IMR-90 (cell line): ENCODE data around the gene FOSL2. TPM values are rescaled to one million over a fixed set of nuclear protein-coding genes. Genes with fewer than 3 reads are reported as not detected.

Experiments
- ATAC-seq: fragments of 200-7000 bp; cut with Tn5 transposase; 2 replicates; pipeline ENCODE4 v1.9.1; 2020; ENCODE audit warnings: low read depth, mild to moderate bottlenecking, moderate library complexity
- BruUV-seq: library from RNA; stranded (reverse); fragments of 400-500 nt; replicated peaks from 2 replicates; lab custom pipeline; 2021; lab: Mats Ljungman, UMichigan
- CTCF ChIA-PET: fragments of 300-600 bp; formaldehyde crosslinking; extraction: SDS; loops from one replicate; lab custom pipeline; 2021; ENCODE audit warnings: antibody characterized with exemption; lab: Yijun Ruan, JAX
- POLR2A ChIA-PET: fragments of 300-600 bp; sonication (Branson Sonifier 250); formaldehyde crosslinking; loops from one replicate; lab custom pipeline; 2022; ENCODE audit warnings: antibody characterized with exemption; ENCODE audit not compliant: unreplicated experiment; lab: Charles Lee
- DNase-seq: peaks from one replicate; pipeline ENCODE4 v3.0.0; 2013
- H2AFZ ChIP-seq: replicated peaks from 2 replicates; pipeline ENCODE3; 2013; ENCODE audit warnings: low read length, mild to moderate bottlenecking; ENCODE audit not compliant: poor library complexity
- H2AK5ac ChIP-seq: 2 replicates; pipeline ENCODE4 v1.6.1; 2013; ENCODE audit warnings: low read depth, low read length, inconsistent platforms
- H2AK9ac ChIP-seq: replicated peaks from 2 replicates; pipeline ENCODE3; 2013; ENCODE audit warnings: mild to moderate bottlenecking, low read depth, low read length, moderate library complexity; ENCODE audit not compliant: poor library complexity
- H2BK120ac ChIP-seq: 2 replicates; pipeline ENCODE4 v1.6.1; 2013; ENCODE audit warnings: low read depth, low read length, inconsistent platforms
- H2BK15ac ChIP-seq: 3 replicates; pipeline ENCODE4 v1.6.1; 2013; ENCODE audit warnings: low read depth, low read length, inconsistent platforms
- H2BK20ac ChIP-seq: 2 replicates; pipeline ENCODE4 v1.6.1; 2013; ENCODE audit warnings: low read depth, mild to moderate bottlenecking, inconsistent platforms, low read length, moderate library complexity
- H2BK5ac ChIP-seq: 2 replicates; pipeline ENCODE4 v1.6.1; 2013; ENCODE audit warnings: mild to moderate bottlenecking, low read depth, low read length, inconsistent platforms; ENCODE audit not compliant: poor library complexity, severe bottlenecking
- H3K14ac ChIP-seq: replicated peaks from 2 replicates; pipeline ENCODE4 v1.6.1; 2013; ENCODE audit warnings: low read depth, low read length, inconsistent platforms
- H3K18ac ChIP-seq: 2 replicates; pipeline ENCODE4 v1.6.1; 2013; ENCODE audit warnings: low read depth, low read length, control low read depth
- H3K23ac ChIP-seq: 2 replicates; pipeline ENCODE4 v1.6.1; 2013; ENCODE audit warnings: low read depth, low read length, inconsistent platforms
- H3K27ac ChIP-seq: 2 replicates; pipeline ENCODE4 v1.5.1; 2013; ENCODE audit warnings: mild to moderate bottlenecking, control low read depth, low read length; ENCODE audit not compliant: insufficient read depth
- H3K27me3 ChIP-seq: 2 replicates; pipeline ENCODE4 v1.6.1; 2013; ENCODE audit warnings: low read length; ENCODE audit not compliant: control insufficient read depth, insufficient read depth
- H3K36me3 ChIP-seq: 2 replicates; pipeline ENCODE4 v1.6.1; 2013; ENCODE audit warnings: low read length, mixed read lengths; ENCODE audit not compliant: control insufficient read depth, insufficient read depth
- H3K4ac ChIP-seq: 2 replicates; pipeline ENCODE4 v1.6.1; 2013; ENCODE audit warnings: low read depth, low read length, inconsistent platforms
- H3K4me1 ChIP-seq: 2 replicates; pipeline ENCODE4 v1.6.1; 2013; ENCODE audit warnings: low read length, mixed read lengths; ENCODE audit not compliant: control insufficient read depth, insufficient read depth
- H3K4me2 ChIP-seq: 2 replicates; pipeline ENCODE4 v1.6.1; 2013; ENCODE audit warnings: low read depth, mild to moderate bottlenecking, control low read depth, low read length, moderate library complexity
- H3K4me3 ChIP-seq: 2 replicates; pipeline ENCODE4 v1.5.1; 2013; ENCODE audit warnings: low read depth, mild to moderate bottlenecking, control low read depth, low read length, moderate library complexity; ENCODE audit not compliant: insufficient read depth
- H3K56ac ChIP-seq: 2 replicates; pipeline ENCODE4 v1.6.1; 2013; ENCODE audit warnings: low read length, inconsistent platforms; ENCODE audit not compliant: insufficient read depth; ENCODE audit errors: extremely low read depth
- H3K79me1 ChIP-seq, 2 experiments: 2 replicates each; pipeline ENCODE4 v1.6.1; 2013; ENCODE audit warnings: low read length in 2 of 2, inconsistent platforms in 1 of 2, low read depth in 1 of 2
- H3K9ac ChIP-seq: 2 replicates; pipeline ENCODE4 v1.6.1; 2013; ENCODE audit warnings: low read depth, low read length, control low read depth
- H3K9me1 ChIP-seq: 2 replicates; pipeline ENCODE4 v1.6.1; 2013; ENCODE audit warnings: low read length, inconsistent platforms; ENCODE audit not compliant: insufficient read depth
- H3K9me3 ChIP-seq: 2 replicates; pipeline ENCODE4 v1.6.1; 2013; ENCODE audit warnings: low read length; ENCODE audit not compliant: control insufficient read depth, insufficient read depth
- H4K20me1 ChIP-seq: 2 replicates; pipeline ENCODE4 v1.6.1; 2013; ENCODE audit warnings: low read length, inconsistent platforms; ENCODE audit not compliant: insufficient read depth
- H4K5ac ChIP-seq: 2 replicates; pipeline ENCODE4 v1.6.1; 2013; ENCODE audit warnings: mild to moderate bottlenecking, low read depth, low read length, control low read depth
- H4K8ac ChIP-seq, 2 experiments: 2 replicates each; pipeline ENCODE4 v1.6.1; 2013; ENCODE audit warnings: low read depth in 2 of 2, low read length in 2 of 2, control low read depth in 1 of 2, inconsistent platforms in 1 of 2
- H4K91ac ChIP-seq: 2 replicates; pipeline ENCODE4 v1.6.1; 2013; ENCODE audit warnings: low read depth, low read length, inconsistent platforms; ENCODE audit not compliant: insufficient read depth
- BHLHE40 ChIP-seq: fragments of 150-350 bp; IDR thresholded peaks from 2 replicates; pipeline ENCODE4 v1.6.1; 2016; ENCODE audit warnings: mild to moderate bottlenecking, low read depth, low read length
- CEBPB ChIP-seq: IDR thresholded peaks from 2 replicates; pipeline ENCODE4 v1.6.1; 2012; ENCODE audit warnings: low read depth, low read length, improper control_type of control experiment
- CHD1 ChIP-seq: IDR thresholded peaks from 2 replicates; pipeline ENCODE4 v1.6.1; 2012; ENCODE audit warnings: low read depth, low read length, improper control_type of control experiment
- FOS ChIP-seq: fragments of 150-350 bp; IDR thresholded peaks from 2 replicates; pipeline ENCODE4 v1.6.1; 2016; ENCODE audit warnings: low read depth, low read length
- MAZ ChIP-seq: IDR thresholded peaks from 2 replicates; pipeline ENCODE4 v1.6.1; 2012; ENCODE audit warnings: low read depth, mild to moderate bottlenecking, low read length, improper control_type of control experiment, moderate library complexity, borderline replicate concordance
- MXI1 ChIP-seq: IDR thresholded peaks from 2 replicates; pipeline ENCODE4 v1.6.1; 2012; ENCODE audit warnings: low read depth, mild to moderate bottlenecking, low read length, moderate library complexity, borderline replicate concordance
- NFE2L2 ChIP-seq: fragments of 150-350 bp; IDR thresholded peaks from 2 replicates; pipeline ENCODE4 v1.6.1; 2016; ENCODE audit warnings: low read depth, mild to moderate bottlenecking, low read length
- POLR2A ChIP-seq: IDR thresholded peaks from 2 replicates; pipeline ENCODE4 v1.6.1; 2012; ENCODE audit warnings: mild to moderate bottlenecking, low read depth, low read length
- RAD21 ChIP-seq: IDR thresholded peaks from 2 replicates; pipeline ENCODE4 v1.6.1; 2012; ENCODE audit warnings: low read length, improper control_type of control experiment
- RCOR1 ChIP-seq: IDR thresholded peaks from 2 replicates; pipeline ENCODE4 v1.6.1; 2012; ENCODE audit warnings: mild to moderate bottlenecking, low read length, improper control_type of control experiment; ENCODE audit not compliant: insufficient replicate concordance
- RFX5 ChIP-seq: IDR thresholded peaks from 2 replicates; pipeline ENCODE4 v1.8.0; 2012; ENCODE audit warnings: low read depth, mild to moderate bottlenecking, low read length, moderate library complexity
- SMC3 ChIP-seq: fragments of 150-350 bp; IDR thresholded peaks from 2 replicates; pipeline ENCODE4 v1.6.1; 2016; ENCODE audit warnings: low read depth, mild to moderate bottlenecking, antibody characterized with exemption, low read length, moderate library complexity
- USF2 ChIP-seq: fragments of 150-350 bp; IDR thresholded peaks from 2 replicates; pipeline ENCODE4 v1.6.1; 2017; ENCODE audit warnings: mild to moderate bottlenecking, antibody characterized with exemption, low read length, low read depth
- WGBS, 2 experiments: methylation state at CpG; one replicate each; pipeline versions ENCODE4 v1.1.5 to v1.1.7; 2013; ENCODE audit warnings: missing lambda C conversion rate in 2 of 2; ENCODE audit not compliant: insufficient read length in 1 of 2; ENCODE audit errors: extremely low coverage in 2 of 2; 5-methylcytosine and 5-hydroxymethylcytosine counted together
- dilution Hi-C: fragments of 300-500 bp; cut with HindIII; formaldehyde crosslinking; loops from one replicate; pipeline ENCODE4 v1.14.3; 2018; ENCODE audit warnings: low sequenced_read_pairs; ENCODE audit not compliant: unreplicated experiment
- in situ Hi-C: fragments of 300-500 bp; cut with MboI; formaldehyde crosslinking; loops from 3 replicates; pipeline ENCODE4 v1.14.3; 2019; ENCODE audit warnings: low sequenced_read_pairs, inconsistent platforms, mixed read lengths
- intact Hi-C: fragments of 100-400 bp; cut with micrococcal nuclease; formaldehyde crosslinking; loops from 2 replicates; pipeline ENCODE4 v1.10.0; 2022
- polyA plus RNA-seq, 3 experiments: library from polyadenylated mRNA; depleted of rRNA; stranded (reverse); fragments of >200 nt; gene quantifications; 2 replicates each; pipeline ENCODE4 v1.2.3, GENCODE V29; 2012; ENCODE audit warnings: low replicate concordance in 1 of 3
- total RNA-seq: library from RNA; depleted of rRNA; stranded (reverse); fragments of >200 nt; gene quantifications from 2 replicates; pipeline ENCODE4 v1.2.3, GENCODE V29; 2012
- TF ChIP-seq, protein P1 (sequence below): conservative IDR thresholded peaks from 2 replicates; pipeline ENCODE4 v1.5.1; 2012; ENCODE audit warnings: mild to moderate bottlenecking, low read depth, low read length, improper control_type of control experiment
- TF ChIP-seq, protein P2 (sequence below): fragments of 150-350 bp; IDR thresholded peaks from 2 replicates; pipeline ENCODE4 v1.6.1; 2016; ENCODE audit warnings: low read depth, mild to moderate bottlenecking, low read length, moderate library complexity, borderline replicate concordance

FOSL2 gene
- total and polyA plus RNA-seq, 2 of the 4 experiments (the other 2 are of a cell fraction) = 31.4 to 46.3 TPM

GRCh38 chr2:28365158-28365557, 27.5 kb upstream of the FOSL2 start:
- H3K4ac ChIP-seq = 0 out of 2 replicates have a peak overlapping the region, but pooled peaks have one; percentile 20
- H2BK20ac ChIP-seq = no peak overlapping the region
- ATAC-seq = no peak
- no CpG with 5 or more reads among the region's 8 CpGs for WGBS, 2 experiments
- intact Hi-C loops = no loop called here
- H4K8ac ChIP-seq = no peak overlapping the region
- TF ChIP-seq, protein P1, sequence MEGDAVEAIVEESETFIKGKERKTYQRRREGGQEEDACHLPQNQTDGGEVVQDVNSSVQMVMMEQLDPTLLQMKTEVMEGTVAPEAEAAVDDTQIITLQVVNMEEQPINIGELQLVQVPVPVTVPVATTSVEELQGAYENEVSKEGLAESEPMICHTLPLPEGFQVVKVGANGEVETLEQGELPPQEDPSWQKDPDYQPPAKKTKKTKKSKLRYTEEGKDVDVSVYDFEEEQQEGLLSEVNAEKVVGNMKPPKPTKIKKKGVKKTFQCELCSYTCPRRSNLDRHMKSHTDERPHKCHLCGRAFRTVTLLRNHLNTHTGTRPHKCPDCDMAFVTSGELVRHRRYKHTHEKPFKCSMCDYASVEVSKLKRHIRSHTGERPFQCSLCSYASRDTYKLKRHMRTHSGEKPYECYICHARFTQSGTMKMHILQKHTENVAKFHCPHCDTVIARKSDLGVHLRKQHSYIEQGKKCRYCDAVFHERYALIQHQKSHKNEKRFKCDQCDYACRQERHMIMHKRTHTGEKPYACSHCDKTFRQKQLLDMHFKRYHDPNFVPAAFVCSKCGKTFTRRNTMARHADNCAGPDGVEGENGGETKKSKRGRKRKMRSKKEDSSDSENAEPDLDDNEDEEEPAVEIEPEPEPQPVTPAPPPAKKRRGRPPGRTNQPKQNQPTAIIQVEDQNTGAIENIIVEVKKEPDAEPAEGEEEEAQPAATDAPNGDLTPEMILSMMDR = no peak
- TF ChIP-seq, protein P2, sequence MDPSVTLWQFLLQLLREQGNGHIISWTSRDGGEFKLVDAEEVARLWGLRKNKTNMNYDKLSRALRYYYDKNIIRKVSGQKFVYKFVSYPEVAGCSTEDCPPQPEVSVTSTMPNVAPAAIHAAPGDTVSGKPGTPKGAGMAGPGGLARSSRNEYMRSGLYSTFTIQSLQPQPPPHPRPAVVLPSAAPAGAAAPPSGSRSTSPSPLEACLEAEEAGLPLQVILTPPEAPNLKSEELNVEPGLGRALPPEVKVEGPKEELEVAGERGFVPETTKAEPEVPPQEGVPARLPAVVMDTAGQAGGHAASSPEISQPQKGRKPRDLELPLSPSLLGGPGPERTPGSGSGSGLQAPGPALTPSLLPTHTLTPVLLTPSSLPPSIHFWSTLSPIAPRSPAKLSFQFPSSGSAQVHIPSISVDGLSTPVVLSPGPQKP = no peak
- TF ChIP-seq SMC3 (no peak), FOS (no peak), RCOR1 (no peak), CEBPB (no peak), CHD1 (no peak), RAD21 (no peak), RFX5 (no peak), MXI1 (no peak), MAZ (no peak), NFE2L2 (no peak), USF2 (no peak), POLR2A (no peak), BHLHE40 (no peak)
- H3K9me3 ChIP-seq = no peaks in the 10 kb centered on the region
- H3K14ac ChIP-seq = no peak overlapping the region
- no peaks in the 10 kb centered on the region for H3K36me3 ChIP-seq
- no peaks in the 10 kb centered on the region; the same call in 1 of the 2 replicates for H3K27me3 ChIP-seq
- no peak overlapping the region for H3K4me3 ChIP-seq
- H3K4me2 ChIP-seq = no peak overlapping the region
- no peak overlapping the region for H3K9ac ChIP-seq
- H3K9me1 ChIP-seq = peaks cover 4% of the 10 kb centered on the region; the same call in 1 of the 2 replicates
- H3K18ac ChIP-seq = no peak overlapping the region
- no TSS peak for BruUV-seq
- no peak overlapping the region for H3K56ac ChIP-seq
- no peak overlapping the region for H4K5ac ChIP-seq
- H2BK15ac ChIP-seq = 0 out of 3 replicates have a peak overlapping the region, but pooled peaks have one; percentile 10
- CTCF ChIA-PET = no interaction called here
- no peak overlapping the region for H2BK5ac ChIP-seq
- no peaks in the 10 kb centered on the region for H4K20me1 ChIP-seq
- no peak overlapping the region for H2AK9ac ChIP-seq
- DNase-seq = no peak
- H2AFZ ChIP-seq = no peak overlapping the region
- POLR2A ChIA-PET = no interaction called here
- no peak overlapping the region for H3K23ac ChIP-seq
- dilution Hi-C loops = no loop called here
- no peak overlapping the region for H2AK5ac ChIP-seq
- H3K27ac ChIP-seq = no peak overlapping the region
- H3K4me1 ChIP-seq = peaks cover 7% of the 10 kb centered on the region; the same call in 1 of the 2 replicates
- no peaks in the 10 kb centered on the region for H3K79me1 ChIP-seq
- H2BK120ac ChIP-seq = no peak overlapping the region
- in situ Hi-C loops = no loop called here
- H4K91ac ChIP-seq = no peak overlapping the region
